HG03159 (cell line): ENCODE results near the gene ACP1.

Experiments
- ATAC-seq: cut with Tn5 transposase; IDR thresholded peaks from one replicate; pipeline ENCODE4 v1.9.1; 2021; ENCODE audit warnings: mild to moderate bottlenecking, moderate library complexity; ENCODE audit not compliant: unreplicated experiment

The ACP1 gene

DNA sequence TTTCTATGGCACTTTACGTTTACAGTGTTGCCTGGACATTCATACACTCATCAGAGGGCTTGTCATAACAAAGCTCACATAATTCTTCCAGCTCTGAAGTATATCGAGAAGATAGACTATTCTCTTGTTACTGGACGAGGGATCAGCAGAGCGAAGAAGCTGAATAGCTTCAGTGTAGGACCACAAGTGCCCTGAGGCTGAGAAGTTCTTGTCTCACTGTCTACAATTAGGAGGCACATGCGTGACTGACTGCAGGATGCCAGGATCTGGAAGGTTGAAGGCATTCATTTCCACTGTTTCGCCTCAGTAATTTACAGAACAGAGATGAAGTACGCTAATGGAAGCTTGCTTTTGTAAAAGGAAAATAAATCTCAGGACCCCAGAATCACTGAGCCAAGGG is 10.5 kb upstream of the ACP1 start:
- ATAC-seq = no peak

- no peak for ATAC-seq
Observed at GRCh38 chr2:255195-255594, 9.6 kb upstream of the ACP1 start.

GRCh38 chr2:256094-256493 is 8.7 kb upstream of the ACP1 start:
- no peak for ATAC-seq

- ATAC-seq = no peak
Observed at GRCh38 chr2:257429-257828, 7.3 kb upstream of the ACP1 start.

DNA sequence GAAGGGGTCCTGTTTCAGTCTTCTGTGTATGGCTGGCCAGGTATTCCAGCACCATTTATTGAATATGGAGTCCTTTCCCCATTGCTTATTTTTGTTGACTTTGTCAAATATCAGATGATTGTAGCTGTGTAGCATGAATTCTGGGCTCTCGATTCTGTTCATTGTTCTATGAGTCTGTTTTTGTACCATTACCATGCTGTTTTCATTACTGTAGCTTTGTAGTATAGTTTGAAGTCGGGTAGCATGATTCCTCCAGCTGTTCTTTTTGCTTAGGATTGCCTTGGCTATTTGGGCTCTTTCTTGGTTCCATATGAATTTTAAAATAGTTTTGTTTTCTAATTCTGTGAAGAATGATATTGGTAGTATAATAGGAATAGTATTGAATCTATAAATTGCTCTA is 6.9 kb upstream of the ACP1 start:
- no peak for ATAC-seq

- no peak for ATAC-seq
Observed at GRCh38 chr2:258933-259332, 5.8 kb upstream of the ACP1 start.

GRCh38 chr2:259789-260331 is 4.9 kb upstream of the ACP1 start:
- no peak for ATAC-seq

- no peak for ATAC-seq
Observed at GRCh38 chr2:260507-261161, 4.1 kb upstream of the ACP1 start.

GRCh38 chr2:262117-262516 is 2.6 kb upstream of the ACP1 start:
- no peak for ATAC-seq

DNA sequence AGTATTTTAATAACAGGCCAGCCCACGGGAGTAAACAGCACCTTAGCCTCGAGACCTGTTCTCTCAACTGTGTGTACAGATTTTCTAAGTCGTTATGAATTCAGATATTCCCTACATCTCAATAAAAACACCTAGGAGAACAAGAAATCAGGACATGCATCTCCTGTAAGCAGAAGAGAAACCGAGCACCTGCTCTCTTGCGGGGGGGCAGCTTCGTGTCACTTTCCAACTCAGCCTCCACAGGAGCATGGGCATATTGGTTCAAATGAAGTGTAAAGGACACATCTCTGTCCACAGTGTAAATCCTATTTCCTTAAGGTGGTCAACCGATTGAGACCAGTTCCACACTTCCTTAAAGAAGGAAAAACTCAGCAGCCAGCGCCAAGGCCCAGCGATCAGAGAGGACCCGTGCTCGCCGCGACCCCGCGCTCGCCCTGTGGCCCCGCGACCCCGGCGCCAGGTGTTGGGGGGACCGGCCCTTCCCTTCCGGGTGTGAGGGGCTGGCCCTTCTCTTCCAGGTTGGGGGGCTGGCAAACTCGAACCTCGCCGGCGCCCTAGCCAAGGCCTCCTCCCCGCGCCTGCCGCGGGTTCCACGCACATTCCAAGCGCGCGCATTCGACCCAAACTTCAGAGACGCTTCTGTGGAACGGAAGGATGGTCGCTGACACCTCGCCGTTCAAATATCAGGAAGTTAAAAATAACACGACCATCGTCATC is 1.6 kb upstream of the ACP1 start:
- ATAC-seq = no peak

DNA sequence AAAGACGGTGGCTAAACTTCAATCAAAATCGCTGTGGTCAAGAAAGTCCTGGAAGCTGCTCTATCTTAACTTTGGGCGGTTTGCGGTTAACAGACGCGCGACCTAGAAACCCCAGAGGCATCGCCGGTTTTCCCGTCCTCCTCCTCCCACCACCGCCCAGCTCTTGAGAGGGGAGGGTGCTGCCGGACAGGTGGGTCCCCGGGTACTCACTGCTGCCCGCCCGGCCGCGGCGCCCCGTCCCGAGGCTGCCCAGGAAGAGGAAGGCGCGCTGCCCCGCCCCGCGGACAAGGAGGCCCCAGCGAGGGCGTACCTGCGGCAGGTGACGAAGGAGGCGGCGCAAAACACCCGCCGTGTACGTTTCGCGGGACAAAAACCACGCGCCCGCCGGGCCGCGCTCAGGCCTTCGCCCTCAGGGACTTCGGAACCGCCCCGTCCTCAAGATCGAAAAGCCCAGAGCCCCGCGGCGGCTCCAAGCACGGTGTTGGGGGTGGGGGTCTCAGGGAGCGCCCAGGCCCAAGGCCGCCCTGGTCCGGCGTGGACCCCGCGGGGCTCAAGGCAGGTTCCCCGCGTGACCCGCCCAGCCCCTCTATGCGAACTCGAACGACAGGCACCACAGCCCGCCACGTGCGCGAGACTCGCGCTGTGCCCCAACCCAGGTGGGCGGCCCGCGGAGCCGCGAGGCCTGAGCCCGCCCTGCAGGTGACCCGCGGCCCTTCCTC is 814 bp upstream of the ACP1 start, which contains the start of gene SH3YL1:
TSS of gene SH3YL1 (minus strand) at position 259 of the 719 bp plus-strand sequence. CDS start at position 211, 48 bp downstream.
- peak; percentile 36 for ATAC-seq

GRCh38 chr2:268323-268722 is 3.6 kb downstream of the ACP1 start:
- no peak for ATAC-seq

GRCh38 chr2:269356-270030 is 4.7 kb downstream of the ACP1 start:
- ATAC-seq = no peak

- no peak for ATAC-seq
Observed at GRCh38 chr2:270861-271260, 6.1 kb downstream of the ACP1 start.

DNA sequence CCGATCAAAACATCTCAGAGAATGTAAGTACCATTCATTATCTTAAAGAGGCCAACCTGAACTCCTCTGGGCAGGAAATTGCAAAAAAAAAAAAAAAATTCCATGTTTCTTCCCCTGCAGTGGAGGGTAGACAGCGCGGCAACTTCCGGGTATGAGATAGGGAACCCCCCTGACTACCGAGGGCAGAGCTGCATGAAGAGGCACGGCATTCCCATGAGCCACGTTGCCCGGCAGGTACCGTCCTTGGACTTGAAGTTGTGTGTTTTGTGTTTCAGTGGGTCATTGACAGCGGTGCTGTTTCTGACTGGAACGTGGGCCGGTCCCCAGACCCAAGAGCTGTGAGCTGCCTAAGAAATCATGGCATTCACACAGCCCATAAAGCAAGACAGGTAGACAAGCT is 7.2 kb downstream of the ACP1 start:
- no peak for ATAC-seq

- ATAC-seq = no peak
Observed at GRCh38 chr2:273333-273732, 8.6 kb downstream of the ACP1 start.

- ATAC-seq = no peak
Observed at GRCh38 chr2:274503-274902, 9.8 kb downstream of the ACP1 start.

DNA sequence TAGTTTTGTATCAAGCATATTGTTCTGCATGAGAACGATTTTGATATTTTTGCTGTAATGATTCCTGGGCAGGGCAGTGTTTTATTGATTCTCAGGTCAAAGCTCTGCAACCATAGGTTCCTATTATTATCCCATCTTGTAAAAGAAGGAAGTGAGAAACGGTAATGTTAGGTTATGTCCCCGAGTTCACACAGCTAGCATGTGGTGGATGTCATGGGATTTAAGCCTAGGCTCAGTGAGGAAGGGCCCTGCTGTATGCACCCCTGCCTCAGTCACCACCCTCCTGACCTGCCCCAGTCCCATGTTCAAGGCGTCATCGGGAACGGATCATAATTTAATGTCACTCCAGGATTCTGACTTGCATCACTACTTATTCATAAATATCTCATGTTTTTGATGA is 10.7 kb downstream of the ACP1 start:
- ATAC-seq = peak; percentile 97

- ATAC-seq = no peak
Observed at GRCh38 chr2:278312-278926, 13.7 kb downstream of the ACP1 start.

- no peak for ATAC-seq
Observed at GRCh38 chr2:278927-279320, 14.2 kb downstream of the ACP1 start.

- no peak for ATAC-seq
Observed at GRCh38 chr2:279366-279765, 14.6 kb downstream of the ACP1 start.
